GM23338 (cell line): Measurements from ENCODE around the gene NRP1.

Experiments
- CREB1 ChIP-seq: fragments of 250-450 bp; sonication (Bioruptor Pico); IDR thresholded peaks from 2 replicates; pipeline ENCODE4 v1.5.0; 2020; ENCODE audit warnings: low read depth, mild to moderate bottlenecking, moderate library complexity
- EZH2 ChIP-seq: fragments of 200-600 bp; sonication (generic); IDR thresholded peaks from one replicate; pipeline ENCODE4 v1.8.0; 2017; ENCODE audit warnings: antibody characterized with exemption, mild to moderate bottlenecking, low read depth; ENCODE audit not compliant: unreplicated experiment
- EZH2phosphoT487 ChIP-seq: fragments of 200-600 bp; sonication (generic); IDR thresholded peaks from one replicate; pipeline ENCODE4 v1.8.1; 2018; ENCODE audit warnings: antibody characterized with exemption; ENCODE audit not compliant: unreplicated experiment
- JUNB ChIP-seq: IDR thresholded peaks from one replicate; pipeline ENCODE4 v1.6.1; 2016; ENCODE audit warnings: antibody characterized with exemption; ENCODE audit not compliant: unreplicated experiment
- NANOG ChIP-seq: IDR thresholded peaks from 2 replicates; pipeline ENCODE4 v1.6.1; 2016; ENCODE audit warnings: antibody characterized with exemption, borderline replicate concordance
- POLR2AphosphoS5 ChIP-seq: IDR thresholded peaks from 2 replicates; pipeline ENCODE4 v1.6.1; 2016; ENCODE audit warnings: antibody characterized with exemption, low read depth
- STAT1 ChIP-seq: IDR thresholded peaks from one replicate; pipeline ENCODE4 v1.6.1; 2016; ENCODE audit warnings: antibody characterized with exemption; ENCODE audit not compliant: unreplicated experiment
- ZNF114 ChIP-seq: fragments of 250-450 bp; sonication (Bioruptor Pico); IDR thresholded peaks from 2 replicates; pipeline ENCODE4 v1.5.0; 2020; ENCODE audit warnings: mild to moderate bottlenecking, moderate library complexity
- ZNF331 ChIP-seq: fragments of 250-450 bp; sonication (Bioruptor Pico); IDR thresholded peaks from 2 replicates; pipeline ENCODE4 v1.5.0; 2020; ENCODE audit warnings: low read depth, mild to moderate bottlenecking, moderate library complexity
- TF ChIP-seq, protein P1 (sequence below), 2 experiments: fragments of 200-600 bp in 1 of 2; sonication (generic) in 1 of 2; conservative IDR thresholded peaks; 2 replicates each; pipeline versions ENCODE4 v1.5.1 to v1.6.1; 2016 to 2017; ENCODE audit warnings: antibody characterized with exemption in 2 of 2, low read depth in 2 of 2, mild to moderate bottlenecking in 2 of 2, moderate library complexity in 1 of 2
- TF ChIP-seq, protein P2 (sequence below): IDR thresholded peaks from one replicate; pipeline ENCODE4 v1.6.1; 2018; ENCODE audit warnings: antibody characterized with exemption; ENCODE audit not compliant: unreplicated experiment
- TF ChIP-seq, protein P3 (sequence below): IDR thresholded peaks from 2 replicates; pipeline ENCODE4 v1.6.1; 2016; ENCODE audit warnings: antibody characterized with exemption
- TF ChIP-seq, protein P4 (sequence below): fragments of 250-450 bp; sonication (Bioruptor Pico); IDR thresholded peaks from 2 replicates; pipeline ENCODE4 v1.5.0; 2020; ENCODE audit warnings: mild to moderate bottlenecking, moderate library complexity

DNA sequence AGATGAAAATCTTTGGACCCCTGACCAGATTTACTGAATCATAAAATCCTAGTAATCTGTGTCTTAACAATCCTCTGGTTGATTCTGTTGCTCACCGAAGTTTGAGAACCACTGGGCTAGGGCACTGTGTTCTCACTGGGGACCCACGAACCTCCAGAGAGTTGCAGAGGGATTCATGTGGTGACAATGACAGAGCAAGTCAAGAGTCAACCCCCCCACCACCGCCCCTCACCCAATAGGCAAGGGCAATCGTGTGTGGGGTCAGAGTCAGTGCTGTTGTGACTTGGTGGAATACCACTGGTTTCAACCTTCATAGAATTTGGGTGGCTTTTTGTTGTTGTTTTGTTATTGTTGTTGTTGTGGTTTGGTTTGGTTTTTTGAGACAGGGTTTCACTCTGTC is 23.5 kb upstream of the NRP1 start:
- TF ChIP-seq, protein P1, sequence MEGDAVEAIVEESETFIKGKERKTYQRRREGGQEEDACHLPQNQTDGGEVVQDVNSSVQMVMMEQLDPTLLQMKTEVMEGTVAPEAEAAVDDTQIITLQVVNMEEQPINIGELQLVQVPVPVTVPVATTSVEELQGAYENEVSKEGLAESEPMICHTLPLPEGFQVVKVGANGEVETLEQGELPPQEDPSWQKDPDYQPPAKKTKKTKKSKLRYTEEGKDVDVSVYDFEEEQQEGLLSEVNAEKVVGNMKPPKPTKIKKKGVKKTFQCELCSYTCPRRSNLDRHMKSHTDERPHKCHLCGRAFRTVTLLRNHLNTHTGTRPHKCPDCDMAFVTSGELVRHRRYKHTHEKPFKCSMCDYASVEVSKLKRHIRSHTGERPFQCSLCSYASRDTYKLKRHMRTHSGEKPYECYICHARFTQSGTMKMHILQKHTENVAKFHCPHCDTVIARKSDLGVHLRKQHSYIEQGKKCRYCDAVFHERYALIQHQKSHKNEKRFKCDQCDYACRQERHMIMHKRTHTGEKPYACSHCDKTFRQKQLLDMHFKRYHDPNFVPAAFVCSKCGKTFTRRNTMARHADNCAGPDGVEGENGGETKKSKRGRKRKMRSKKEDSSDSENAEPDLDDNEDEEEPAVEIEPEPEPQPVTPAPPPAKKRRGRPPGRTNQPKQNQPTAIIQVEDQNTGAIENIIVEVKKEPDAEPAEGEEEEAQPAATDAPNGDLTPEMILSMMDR (conservative IDR thresholded peaks at IDR 0.05; ENCODE audit: low read depth in 2 of 2): no peak
- TF ChIP-seq EZH2 (no peak), ZNF114 (CRISPR knock-in tag) (no peak), JUNB (no peak), POLR2AphosphoS5 (no peak), EZH2phosphoT487 (no peak), STAT1 (no peak), ZNF331 (CRISPR knock-in tag) (no peak), CREB1 (CRISPR knock-in tag) (no peak), NANOG (no peak)
- TF ChIP-seq, protein P2, sequence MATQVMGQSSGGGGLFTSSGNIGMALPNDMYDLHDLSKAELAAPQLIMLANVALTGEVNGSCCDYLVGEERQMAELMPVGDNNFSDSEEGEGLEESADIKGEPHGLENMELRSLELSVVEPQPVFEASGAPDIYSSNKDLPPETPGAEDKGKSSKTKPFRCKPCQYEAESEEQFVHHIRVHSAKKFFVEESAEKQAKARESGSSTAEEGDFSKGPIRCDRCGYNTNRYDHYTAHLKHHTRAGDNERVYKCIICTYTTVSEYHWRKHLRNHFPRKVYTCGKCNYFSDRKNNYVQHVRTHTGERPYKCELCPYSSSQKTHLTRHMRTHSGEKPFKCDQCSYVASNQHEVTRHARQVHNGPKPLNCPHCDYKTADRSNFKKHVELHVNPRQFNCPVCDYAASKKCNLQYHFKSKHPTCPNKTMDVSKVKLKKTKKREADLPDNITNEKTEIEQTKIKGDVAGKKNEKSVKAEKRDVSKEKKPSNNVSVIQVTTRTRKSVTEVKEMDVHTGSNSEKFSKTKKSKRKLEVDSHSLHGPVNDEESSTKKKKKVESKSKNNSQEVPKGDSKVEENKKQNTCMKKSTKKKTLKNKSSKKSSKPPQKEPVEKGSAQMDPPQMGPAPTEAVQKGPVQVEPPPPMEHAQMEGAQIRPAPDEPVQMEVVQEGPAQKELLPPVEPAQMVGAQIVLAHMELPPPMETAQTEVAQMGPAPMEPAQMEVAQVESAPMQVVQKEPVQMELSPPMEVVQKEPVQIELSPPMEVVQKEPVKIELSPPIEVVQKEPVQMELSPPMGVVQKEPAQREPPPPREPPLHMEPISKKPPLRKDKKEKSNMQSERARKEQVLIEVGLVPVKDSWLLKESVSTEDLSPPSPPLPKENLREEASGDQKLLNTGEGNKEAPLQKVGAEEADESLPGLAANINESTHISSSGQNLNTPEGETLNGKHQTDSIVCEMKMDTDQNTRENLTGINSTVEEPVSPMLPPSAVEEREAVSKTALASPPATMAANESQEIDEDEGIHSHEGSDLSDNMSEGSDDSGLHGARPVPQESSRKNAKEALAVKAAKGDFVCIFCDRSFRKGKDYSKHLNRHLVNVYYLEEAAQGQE: no peak
- TF ChIP-seq, protein P3, sequence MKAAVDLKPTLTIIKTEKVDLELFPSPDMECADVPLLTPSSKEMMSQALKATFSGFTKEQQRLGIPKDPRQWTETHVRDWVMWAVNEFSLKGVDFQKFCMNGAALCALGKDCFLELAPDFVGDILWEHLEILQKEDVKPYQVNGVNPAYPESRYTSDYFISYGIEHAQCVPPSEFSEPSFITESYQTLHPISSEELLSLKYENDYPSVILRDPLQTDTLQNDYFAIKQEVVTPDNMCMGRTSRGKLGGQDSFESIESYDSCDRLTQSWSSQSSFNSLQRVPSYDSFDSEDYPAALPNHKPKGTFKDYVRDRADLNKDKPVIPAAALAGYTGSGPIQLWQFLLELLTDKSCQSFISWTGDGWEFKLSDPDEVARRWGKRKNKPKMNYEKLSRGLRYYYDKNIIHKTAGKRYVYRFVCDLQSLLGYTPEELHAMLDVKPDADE: no peak
- TF ChIP-seq, protein P4, sequence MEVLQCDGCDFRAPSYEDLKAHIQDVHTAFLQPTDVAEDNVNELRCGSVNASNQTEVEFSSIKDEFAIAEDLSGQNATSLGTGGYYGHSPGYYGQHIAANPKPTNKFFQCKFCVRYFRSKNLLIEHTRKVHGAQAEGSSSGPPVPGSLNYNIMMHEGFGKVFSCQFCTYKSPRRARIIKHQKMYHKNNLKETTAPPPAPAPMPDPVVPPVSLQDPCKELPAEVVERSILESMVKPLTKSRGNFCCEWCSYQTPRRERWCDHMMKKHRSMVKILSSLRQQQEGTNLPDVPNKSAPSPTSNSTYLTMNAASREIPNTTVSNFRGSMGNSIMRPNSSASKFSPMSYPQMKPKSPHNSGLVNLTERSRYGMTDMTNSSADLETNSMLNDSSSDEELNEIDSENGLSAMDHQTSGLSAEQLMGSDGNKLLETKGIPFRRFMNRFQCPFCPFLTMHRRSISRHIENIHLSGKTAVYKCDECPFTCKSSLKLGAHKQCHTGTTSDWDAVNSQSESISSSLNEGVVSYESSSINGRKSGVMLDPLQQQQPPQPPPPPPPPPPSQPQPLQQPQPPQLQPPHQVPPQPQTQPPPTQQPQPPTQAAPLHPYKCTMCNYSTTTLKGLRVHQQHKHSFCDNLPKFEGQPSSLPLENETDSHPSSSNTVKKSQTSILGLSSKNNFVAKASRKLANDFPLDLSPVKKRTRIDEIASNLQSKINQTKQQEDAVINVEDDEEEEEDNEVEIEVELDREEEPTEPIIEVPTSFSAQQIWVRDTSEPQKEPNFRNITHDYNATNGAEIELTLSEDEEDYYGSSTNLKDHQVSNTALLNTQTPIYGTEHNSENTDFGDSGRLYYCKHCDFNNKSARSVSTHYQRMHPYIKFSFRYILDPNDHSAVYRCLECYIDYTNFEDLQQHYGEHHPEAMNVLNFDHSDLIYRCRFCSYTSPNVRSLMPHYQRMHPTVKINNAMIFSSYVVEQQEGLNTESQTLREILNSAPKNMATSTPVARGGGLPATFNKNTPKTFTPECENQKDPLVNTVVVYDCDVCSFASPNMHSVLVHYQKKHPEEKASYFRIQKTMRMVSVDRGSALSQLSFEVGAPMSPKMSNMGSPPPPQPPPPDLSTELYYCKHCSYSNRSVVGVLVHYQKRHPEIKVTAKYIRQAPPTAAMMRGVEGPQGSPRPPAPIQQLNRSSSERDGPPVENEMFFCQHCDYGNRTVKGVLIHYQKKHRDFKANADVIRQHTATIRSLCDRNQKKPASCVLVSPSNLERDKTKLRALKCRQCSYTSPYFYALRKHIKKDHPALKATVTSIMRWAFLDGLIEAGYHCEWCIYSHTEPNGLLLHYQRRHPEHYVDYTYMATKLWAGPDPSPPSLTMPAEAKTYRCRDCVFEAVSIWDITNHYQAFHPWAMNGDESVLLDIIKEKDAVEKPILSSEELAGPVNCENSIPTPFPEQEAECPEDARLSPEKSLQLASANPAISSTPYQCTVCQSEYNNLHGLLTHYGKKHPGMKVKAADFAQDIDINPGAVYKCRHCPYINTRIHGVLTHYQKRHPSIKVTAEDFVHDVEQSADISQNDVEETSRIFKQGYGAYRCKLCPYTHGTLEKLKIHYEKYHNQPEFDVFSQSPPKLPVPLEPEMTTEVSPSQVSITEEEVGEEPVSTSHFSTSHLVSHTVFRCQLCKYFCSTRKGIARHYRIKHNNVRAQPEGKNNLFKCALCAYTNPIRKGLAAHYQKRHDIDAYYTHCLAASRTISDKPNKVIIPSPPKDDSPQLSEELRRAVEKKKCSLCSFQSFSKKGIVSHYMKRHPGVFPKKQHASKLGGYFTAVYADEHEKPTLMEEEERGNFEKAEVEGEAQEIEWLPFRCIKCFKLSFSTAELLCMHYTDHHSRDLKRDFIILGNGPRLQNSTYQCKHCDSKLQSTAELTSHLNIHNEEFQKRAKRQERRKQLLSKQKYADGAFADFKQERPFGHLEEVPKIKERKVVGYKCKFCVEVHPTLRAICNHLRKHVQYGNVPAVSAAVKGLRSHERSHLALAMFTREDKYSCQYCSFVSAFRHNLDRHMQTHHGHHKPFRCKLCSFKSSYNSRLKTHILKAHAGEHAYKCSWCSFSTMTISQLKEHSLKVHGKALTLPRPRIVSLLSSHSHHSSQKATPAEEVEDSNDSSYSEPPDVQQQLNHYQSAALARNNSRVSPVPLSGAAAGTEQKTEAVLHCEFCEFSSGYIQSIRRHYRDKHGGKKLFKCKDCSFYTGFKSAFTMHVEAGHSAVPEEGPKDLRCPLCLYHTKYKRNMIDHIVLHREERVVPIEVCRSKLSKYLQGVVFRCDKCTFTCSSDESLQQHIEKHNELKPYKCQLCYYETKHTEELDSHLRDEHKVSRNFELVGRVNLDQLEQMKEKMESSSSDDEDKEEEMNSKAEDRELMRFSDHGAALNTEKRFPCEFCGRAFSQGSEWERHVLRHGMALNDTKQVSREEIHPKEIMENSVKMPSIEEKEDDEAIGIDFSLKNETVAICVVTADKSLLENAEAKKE (CRISPR knock-in tag): no peak
